MM.1S (cell line): ENCODE measurements around the gene STK32C.

ENCODE experiments used
- DNase-seq: peaks from one replicate; pipeline ENCODE4 v3.0.0-alpha.2; 2015
- H2AFZ ChIP-seq: fragments of 300-600 bp; sonication (generic); 2 replicates; pipeline ENCODE4 v1.6.0; 2016; ENCODE audit warnings: antibody characterized with exemption, low read length
- H3F3A ChIP-seq: fragments of 300-600 bp; sonication (generic); 2 replicates; pipeline ENCODE4 v1.6.1; 2016; ENCODE audit warnings: mild to moderate bottlenecking, antibody characterized with exemption, low read length, moderate library complexity, mixed read lengths; ENCODE audit not compliant: insufficient read depth
- H3K27ac ChIP-seq: fragments of 300-600 bp; sonication (generic); 2 replicates; pipeline ENCODE4 v1.5.1; 2016; ENCODE audit warnings: mild to moderate bottlenecking, low read length
- H3K27me3 ChIP-seq: fragments of 300-600 bp; sonication (generic); replicated peaks from 2 replicates; pipeline ENCODE4 v1.6.0; 2016; ENCODE audit warnings: low read length; ENCODE audit not compliant: insufficient read depth
- H3K36me3 ChIP-seq: fragments of 300-600 bp; sonication (generic); replicated peaks from 2 replicates; pipeline ENCODE4 v1.6.1; 2016; ENCODE audit warnings: mild to moderate bottlenecking, low read length, mixed read lengths; ENCODE audit not compliant: insufficient read depth
- H3K4me1 ChIP-seq: fragments of 300-600 bp; sonication (generic); 2 replicates; pipeline ENCODE4 v1.6.1; 2016; ENCODE audit warnings: low read length, mixed read lengths
- H3K4me2 ChIP-seq: fragments of 300-600 bp; sonication (generic); 2 replicates; pipeline ENCODE4 v1.6.0; 2016; ENCODE audit warnings: low read depth, low read length
- H3K4me3 ChIP-seq: fragments of 300-600 bp; sonication (generic); 2 replicates; pipeline ENCODE4 v1.5.1; 2016; ENCODE audit warnings: low read length, mixed read lengths
- H3K79me2 ChIP-seq: fragments of 300-600 bp; sonication (generic); 2 replicates; pipeline ENCODE4 v1.6.1; 2016; ENCODE audit warnings: mixed run types, low read length, mixed read lengths
- H3K9ac ChIP-seq: fragments of 300-600 bp; sonication (generic); 2 replicates; pipeline ENCODE4 v1.6.1; 2016; ENCODE audit warnings: low read length, mixed read lengths
- H3K9me2 ChIP-seq: fragments of 300-600 bp; sonication (generic); replicated peaks from 2 replicates; pipeline ENCODE4 v1.6.1; 2016; ENCODE audit warnings: mild to moderate bottlenecking, low read length, mixed read lengths; ENCODE audit not compliant: insufficient read depth
- H3K9me3 ChIP-seq: fragments of 300-600 bp; sonication (generic); replicated peaks from 2 replicates; pipeline ENCODE4 v1.6.1; 2016; ENCODE audit warnings: mild to moderate bottlenecking, low read length, mixed read lengths; ENCODE audit not compliant: insufficient read depth
- H4K20me1 ChIP-seq: fragments of 300-600 bp; sonication (generic); 2 replicates; pipeline ENCODE4 v1.6.1; 2016; ENCODE audit warnings: mild to moderate bottlenecking, low read length, moderate library complexity, mixed read lengths; ENCODE audit not compliant: insufficient read depth
- EZH2 ChIP-seq: fragments of 300-600 bp; sonication (generic); optimal IDR thresholded peaks from 2 replicates; pipeline ENCODE3; 2017; ENCODE audit warnings: low read depth, mild to moderate bottlenecking, antibody characterized with exemption, low read length, mixed read lengths
- EZH2phosphoT487 ChIP-seq: fragments of 300-600 bp; sonication (generic); IDR thresholded peaks from 2 replicates; pipeline ENCODE4 v1.6.1; 2018; ENCODE audit warnings: antibody characterized with exemption, low read length
- TF ChIP-seq, protein P1 (sequence below): fragments of 300-600 bp; sonication (generic); IDR thresholded peaks from 2 replicates; pipeline ENCODE4 v1.5.1; 2016; ENCODE audit warnings: antibody characterized with exemption, low read length, mixed read lengths

The STK32C gene

DNA sequence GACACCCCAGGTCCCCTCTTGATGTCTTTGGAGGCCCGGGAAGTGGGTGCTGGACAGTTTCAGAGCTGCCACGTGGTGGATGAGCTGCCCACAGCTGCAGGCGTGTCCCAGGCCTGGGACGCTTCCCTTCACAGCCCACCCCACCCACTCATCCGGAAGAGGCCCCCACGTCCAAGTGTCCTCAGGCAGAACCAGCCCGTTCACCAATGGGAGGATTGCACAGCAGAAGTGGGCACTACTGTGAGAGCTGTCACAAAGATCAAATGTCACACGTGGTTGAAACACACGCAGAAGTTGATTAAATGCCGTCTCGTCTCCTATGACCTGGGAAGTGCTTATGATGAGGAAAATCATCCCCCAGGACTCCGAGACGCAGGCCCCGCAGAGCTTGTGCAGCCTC is 52.9 kb downstream of the STK32C start:
- Histone ChIP-seq H3K9ac (no peak overlapping the region), H3K4me1 (no peaks in the 10 kb centered on the region), H3K27me3 (no peaks in the 10 kb centered on the region), H3K4me3 (no peak overlapping the region), H2AFZ (no peak overlapping the region), H4K20me1 (no peaks in the 10 kb centered on the region), H3K79me2 (no peaks in the 10 kb centered on the region), H3K9me3 (no peaks in the 10 kb centered on the region), H3K4me2 (no peak overlapping the region), H3K9me2 (no peaks in the 10 kb centered on the region), H3F3A (no peaks in the 10 kb centered on the region), H3K27ac (no peak overlapping the region), H3K36me3 (no peaks in the 10 kb centered on the region)
- no peak for DNase-seq
- TF ChIP-seq EZH2phosphoT487 (no peak), EZH2 (no peak)
- TF ChIP-seq, protein P1, sequence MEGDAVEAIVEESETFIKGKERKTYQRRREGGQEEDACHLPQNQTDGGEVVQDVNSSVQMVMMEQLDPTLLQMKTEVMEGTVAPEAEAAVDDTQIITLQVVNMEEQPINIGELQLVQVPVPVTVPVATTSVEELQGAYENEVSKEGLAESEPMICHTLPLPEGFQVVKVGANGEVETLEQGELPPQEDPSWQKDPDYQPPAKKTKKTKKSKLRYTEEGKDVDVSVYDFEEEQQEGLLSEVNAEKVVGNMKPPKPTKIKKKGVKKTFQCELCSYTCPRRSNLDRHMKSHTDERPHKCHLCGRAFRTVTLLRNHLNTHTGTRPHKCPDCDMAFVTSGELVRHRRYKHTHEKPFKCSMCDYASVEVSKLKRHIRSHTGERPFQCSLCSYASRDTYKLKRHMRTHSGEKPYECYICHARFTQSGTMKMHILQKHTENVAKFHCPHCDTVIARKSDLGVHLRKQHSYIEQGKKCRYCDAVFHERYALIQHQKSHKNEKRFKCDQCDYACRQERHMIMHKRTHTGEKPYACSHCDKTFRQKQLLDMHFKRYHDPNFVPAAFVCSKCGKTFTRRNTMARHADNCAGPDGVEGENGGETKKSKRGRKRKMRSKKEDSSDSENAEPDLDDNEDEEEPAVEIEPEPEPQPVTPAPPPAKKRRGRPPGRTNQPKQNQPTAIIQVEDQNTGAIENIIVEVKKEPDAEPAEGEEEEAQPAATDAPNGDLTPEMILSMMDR, result no peak

GRCh38 chr10:132253092-132253687 is 54.6 kb downstream of the STK32C start:
- Histone ChIP-seq H2AFZ (no peak overlapping the region), H3K36me3 (no peaks in the 10 kb centered on the region), H3K4me1 (no peaks in the 10 kb centered on the region), H3F3A (no peaks in the 10 kb centered on the region), H3K9me3 (no peaks in the 10 kb centered on the region), H3K27ac (no peak overlapping the region), H3K9me2 (no peaks in the 10 kb centered on the region), H3K27me3 (no peaks in the 10 kb centered on the region), H4K20me1 (no peaks in the 10 kb centered on the region), H3K79me2 (no peaks in the 10 kb centered on the region; the same call in 1 of the 2 replicates), H3K4me2 (no peak overlapping the region), H3K4me3 (no peak overlapping the region), H3K9ac (no peak overlapping the region)
- TF ChIP-seq EZH2 (no peak), EZH2phosphoT487 (no peak)
- TF ChIP-seq, protein P1, result no peak
- DNase-seq, result no peak

DNA sequence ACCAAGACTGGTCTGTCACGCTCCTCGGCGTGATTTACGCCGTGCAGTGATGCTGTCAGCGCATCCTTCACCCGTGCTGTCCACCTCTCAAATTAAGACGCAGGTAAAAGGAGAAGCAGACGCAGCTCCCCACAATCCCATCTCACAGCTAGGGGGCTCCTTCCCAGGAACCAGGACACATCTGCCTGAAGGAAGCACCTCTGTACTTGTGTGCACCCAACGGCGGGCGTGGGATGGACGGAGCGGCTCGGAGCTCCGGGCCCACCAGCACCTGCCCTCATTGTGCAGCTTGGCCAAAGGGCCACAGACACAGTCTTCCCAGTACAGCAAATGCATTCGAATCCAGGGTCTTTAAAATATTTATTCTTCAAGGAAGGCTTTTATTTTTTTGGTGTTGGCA is 55.3 kb downstream of the STK32C start:
- Histone ChIP-seq H3K27ac (no peak overlapping the region), H3K9ac (no peak overlapping the region), H3K27me3 (no peaks in the 10 kb centered on the region), H3F3A (no peaks in the 10 kb centered on the region), H3K9me3 (no peaks in the 10 kb centered on the region), H3K4me3 (no peak overlapping the region), H3K36me3 (no peaks in the 10 kb centered on the region), H3K4me1 (no peaks in the 10 kb centered on the region), H4K20me1 (no peaks in the 10 kb centered on the region), H3K9me2 (no peaks in the 10 kb centered on the region), H2AFZ (no peak overlapping the region), H3K4me2 (no peak overlapping the region), H3K79me2 (no peaks in the 10 kb centered on the region; the same call in 1 of the 2 replicates)
- no peak for DNase-seq
- TF ChIP-seq EZH2, result no peak
- TF ChIP-seq, protein P1, result no peak
- no peak for TF ChIP-seq EZH2phosphoT487
